Measurements from ENCODE around the gene ZFP1.

ZFP1 gene

GRCh38 chr16:75139498-75139897, 8.8 kb upstream of the ZFP1 start:
- H3K27me3 ChIP-seq: no peaks in the 10 kb centered on the region
- no peak for DNase-seq
- H3K4me3 ChIP-seq (ENCODE audit: low read depth, low read length): no peak overlapping the region
- no peaks in the 10 kb centered on the region for H3K9me3 ChIP-seq
- no peaks in the 10 kb centered on the region for H3K36me3 ChIP-seq
- no peaks in the 10 kb centered on the region for H3K4me1 ChIP-seq
- TF ChIP-seq CTCF (IDR thresholded peaks at IDR 0.05; ENCODE audit: low read depth, low read length): no peak

GRCh38 chr16:75143941-75144340, 4.4 kb upstream of the ZFP1 start:
- DNase-seq: no peak
- no peak for TF ChIP-seq CTCF (IDR thresholded peaks at IDR 0.05; ENCODE audit: low read depth, low read length)
- H3K36me3 ChIP-seq: no peaks in the 10 kb centered on the region

DNA sequence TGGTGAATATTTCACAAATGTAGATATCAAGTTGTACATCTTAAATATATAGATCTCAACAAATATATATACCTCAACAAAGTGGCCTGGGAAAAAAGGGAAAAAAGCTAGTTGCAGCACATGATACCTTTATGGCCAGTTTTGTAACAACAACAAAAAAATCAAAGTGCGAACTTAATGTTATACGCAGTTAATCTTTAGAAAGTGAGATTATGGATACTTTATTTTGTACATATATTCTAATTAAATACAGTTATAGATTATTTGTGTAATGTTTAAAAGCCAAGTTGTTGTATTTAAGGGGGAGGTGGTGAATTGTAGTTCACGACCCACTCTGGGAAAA, 385 bp upstream of the ZFP1 start:
- H3K27me3 ChIP-seq: no peaks in the 10 kb centered on the region
- no peaks in the 10 kb centered on the region for H3K9me3 ChIP-seq
- no peaks in the 10 kb centered on the region for H3K4me1 ChIP-seq
- no peak for DNase-seq
- H3K36me3 ChIP-seq: 0 out of 2 replicates have a peak, but pooled peaks cover 7% of the 10 kb centered on the region
- no peak for TF ChIP-seq CTCF (IDR thresholded peaks at IDR 0.05; ENCODE audit: low read depth, low read length)
- peak overlapping the region; percentile 88 for H3K4me3 ChIP-seq (ENCODE audit: low read depth, low read length)

More at GRCh38 chr16:75143941-75144340, 4.4 kb upstream of the ZFP1 start:
- H3K4me3 ChIP-seq (ENCODE audit: low read depth, low read length): no peak overlapping the region
- no peaks in the 10 kb centered on the region for H3K9me3 ChIP-seq
- no peaks in the 10 kb centered on the region for H3K4me1 ChIP-seq
- no peaks in the 10 kb centered on the region for H3K27me3 ChIP-seq

DNA sequence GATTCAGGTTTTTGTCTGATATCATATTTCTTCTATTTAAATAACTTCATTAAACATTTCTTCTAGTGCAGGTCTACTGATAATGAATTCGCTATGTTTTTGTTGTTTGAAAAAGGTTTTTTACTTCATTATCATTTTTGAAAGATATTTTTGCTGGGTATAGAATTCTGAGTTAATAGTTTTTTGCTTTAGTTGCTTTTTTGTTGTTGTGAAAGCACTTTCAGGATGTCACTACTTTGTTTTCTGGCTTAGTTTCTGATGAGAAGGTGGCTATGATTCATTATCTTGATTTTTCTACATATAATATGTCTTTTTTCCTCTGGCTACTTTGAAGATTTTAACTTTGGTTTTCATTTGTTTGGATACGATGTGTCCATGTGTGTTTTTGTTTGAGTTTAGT, 3.5 kb downstream of the ZFP1 start:
- DNase-seq: no peak
- Histone ChIP-seq H3K9me3 (no peaks in the 10 kb centered on the region), H3K36me3 (peaks cover 33% of the 10 kb centered on the region)

GRCh38 chr16:75152635-75153034, 4.3 kb downstream of the ZFP1 start:
- Histone ChIP-seq H3K36me3 (peaks cover 33% of the 10 kb centered on the region), H3K4me1 (no peaks in the 10 kb centered on the region), H3K9me3 (no peaks in the 10 kb centered on the region), H3K27me3 (no peaks in the 10 kb centered on the region), H3K4me3 (ENCODE audit: low read depth, low read length) (no peak overlapping the region)
- no peak for TF ChIP-seq CTCF (IDR thresholded peaks at IDR 0.05; ENCODE audit: low read depth, low read length)
- DNase-seq: no peak

More for the DNA sequence above, 3.5 kb downstream of the ZFP1 start:
- no peak for TF ChIP-seq CTCF (IDR thresholded peaks at IDR 0.05; ENCODE audit: low read depth, low read length)
- no peak overlapping the region for H3K4me3 ChIP-seq (ENCODE audit: low read depth, low read length)
- H3K27me3 ChIP-seq: no peaks in the 10 kb centered on the region
- no peaks in the 10 kb centered on the region for H3K4me1 ChIP-seq

GRCh38 chr16:75160386-75160785, 12.1 kb downstream of the ZFP1 start:
- no peaks in the 10 kb centered on the region for H3K27me3 ChIP-seq
- H3K4me3 ChIP-seq (ENCODE audit: low read depth, low read length): no peak overlapping the region
- no peaks in the 10 kb centered on the region for H3K4me1 ChIP-seq
- no peak for DNase-seq
- TF ChIP-seq CTCF (IDR thresholded peaks at IDR 0.05; ENCODE audit: low read depth, low read length): no peak
- H3K9me3 ChIP-seq: peaks cover 2% of the 10 kb centered on the region; the same call in 1 of the 2 replicates
- H3K36me3 ChIP-seq: peaks cover 27% of the 10 kb centered on the region

Measured in BE2C (cell line).